GM18502 (cell line): ENCODE data around the gene CTPS2.
A peak's percentile ranks its signal among the peaks of the same experiment; 100 is the strongest.
"Not testable (repeated sequence)": the region's sequence is repeated elsewhere in the genome, so short reads cannot be mapped to it uniquely, and the experiment has no call there.

Experiments used
- ATAC-seq: cut with Tn5 transposase; IDR thresholded peaks from one replicate; pipeline ENCODE4 v1.9.1; 2021; ENCODE audit warnings: mild to moderate bottlenecking; ENCODE audit not compliant: unreplicated experiment, poor library complexity

Gene CTPS2

GRCh38 chrX:16716451-16716850, 4.0 kb upstream of the CTPS2 start:
- ATAC-seq, result not testable (repeated sequence)

GRCh38 chrX:16715638-16716037, 3.2 kb upstream of the CTPS2 start:
- not testable (repeated sequence) for ATAC-seq

GRCh38 chrX:16714504-16714903, 2.0 kb upstream of the CTPS2 start:
- ATAC-seq, result no peak

GRCh38 chrX:16711893-16712547, 449 bp downstream of the CTPS2 start:
- ATAC-seq, result peak; percentile 36

GRCh38 chrX:16711219-16711811, 1.2 kb downstream of the CTPS2 start:
- ATAC-seq, result no peak

- ATAC-seq, result no peak
Observed at GRCh38 chrX:16708016-16708415, 4.5 kb downstream of the CTPS2 start.

- no peak for ATAC-seq
Observed at GRCh38 chrX:16705370-16705769, 7.1 kb downstream of the CTPS2 start.

GRCh38 chrX:16702700-16703599, 9.5 kb downstream of the CTPS2 start:
- ATAC-seq, result no peak

GRCh38 chrX:16700734-16701133, 11.7 kb downstream of the CTPS2 start:
- no peak for ATAC-seq

GRCh38 chrX:16699389-16699788, 13.1 kb downstream of the CTPS2 start:
- no peak for ATAC-seq

GRCh38 chrX:16696956-16697355, 15.5 kb downstream of the CTPS2 start:
- no peak for ATAC-seq

- peak; percentile 62 for ATAC-seq
Observed at GRCh38 chrX:16695079-16695676, 17.3 kb downstream of the CTPS2 start.

GRCh38 chrX:16687514-16687913, 25.0 kb downstream of the CTPS2 start:
- no peak for ATAC-seq

- no peak for ATAC-seq
Observed at GRCh38 chrX:16683007-16683664, 29.3 kb downstream of the CTPS2 start.

- no peak for ATAC-seq
Observed at GRCh38 chrX:16678689-16679088, 33.8 kb downstream of the CTPS2 start.

GRCh38 chrX:16671005-16671404, 41.5 kb downstream of the CTPS2 start:
- ATAC-seq, result no peak

GRCh38 chrX:16666541-16666940, 45.9 kb downstream of the CTPS2 start:
- no peak for ATAC-seq

- no peak for ATAC-seq
Observed at GRCh38 chrX:16665089-16665488, 47.4 kb downstream of the CTPS2 start.

GRCh38 chrX:16664626-16665025, 47.8 kb downstream of the CTPS2 start:
- ATAC-seq, result no peak

- no peak for ATAC-seq
Observed at GRCh38 chrX:16664074-16664473, 48.4 kb downstream of the CTPS2 start.
